HG03432 (cell line): Measurements from ENCODE around the gene PRDX3.

Experiments
- ATAC-seq: cut with Tn5 transposase; IDR thresholded peaks from one replicate; pipeline ENCODE4 v1.9.1; 2021; ENCODE audit warnings: mild to moderate bottlenecking, moderate library complexity; ENCODE audit not compliant: unreplicated experiment

PRDX3 gene

DNA sequence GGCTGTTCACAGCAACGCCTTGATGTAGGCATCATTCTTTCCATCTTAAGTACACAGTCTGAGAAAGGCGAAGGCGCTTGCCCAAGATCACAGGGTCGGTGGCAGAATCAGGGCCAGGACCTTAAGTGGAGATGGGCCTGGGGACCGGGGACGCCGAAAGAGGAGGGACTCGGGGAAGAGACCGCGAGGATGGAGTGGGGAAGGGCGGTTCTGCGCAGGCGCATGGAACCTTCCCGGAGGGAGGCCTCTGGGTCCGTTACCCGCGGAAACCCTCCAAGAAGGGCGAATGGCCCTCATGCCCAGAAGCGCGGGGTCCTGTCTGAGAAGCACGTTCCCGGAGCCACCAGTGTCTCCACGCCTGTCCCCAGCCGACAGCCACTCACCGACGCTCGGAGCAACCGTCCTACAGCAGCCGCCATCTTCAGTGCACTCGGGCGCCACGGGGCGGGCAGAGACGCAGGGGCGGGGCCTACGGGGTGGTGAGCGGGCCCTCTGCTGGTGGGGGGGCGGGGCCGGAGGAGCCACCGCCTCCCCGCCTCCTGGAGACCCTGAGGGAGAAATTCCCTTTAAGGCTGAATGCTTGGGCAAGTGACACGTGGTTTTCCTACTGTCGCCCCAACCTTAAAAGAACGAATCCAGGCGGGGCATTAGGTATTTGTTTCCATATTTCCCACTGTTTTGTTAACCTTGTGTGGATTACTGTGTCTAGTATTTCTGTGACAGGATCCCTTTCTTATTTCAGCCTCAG, at the start of gene PRDX3:
Gene PRDX3, minus strand, starts transcription at position 441 of the 748 bp plus-strand sequence. Its CDS starts 22 bp downstream, at position 419.
- ATAC-seq: peak; percentile 98

DNA sequence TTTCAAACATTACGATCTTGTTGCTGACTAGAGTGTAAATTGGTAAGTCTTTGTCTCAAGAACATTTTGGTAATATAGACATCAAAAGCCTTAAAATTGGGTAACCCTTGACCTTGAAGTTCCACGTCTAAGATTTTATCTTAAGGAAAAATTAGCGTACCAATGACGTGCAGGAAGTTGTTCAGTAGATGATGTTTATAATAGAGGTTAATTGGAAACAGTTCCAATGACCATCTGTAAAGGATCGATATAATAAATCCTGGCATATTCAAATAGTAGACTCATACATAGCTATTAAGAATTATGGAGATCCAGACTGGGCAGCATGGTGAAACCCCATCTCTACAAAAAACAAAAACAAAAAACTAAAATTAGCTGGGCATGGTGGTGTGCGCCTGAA, 49.2 kb upstream of the PRDX3 start:
- ATAC-seq: no peak

DNA sequence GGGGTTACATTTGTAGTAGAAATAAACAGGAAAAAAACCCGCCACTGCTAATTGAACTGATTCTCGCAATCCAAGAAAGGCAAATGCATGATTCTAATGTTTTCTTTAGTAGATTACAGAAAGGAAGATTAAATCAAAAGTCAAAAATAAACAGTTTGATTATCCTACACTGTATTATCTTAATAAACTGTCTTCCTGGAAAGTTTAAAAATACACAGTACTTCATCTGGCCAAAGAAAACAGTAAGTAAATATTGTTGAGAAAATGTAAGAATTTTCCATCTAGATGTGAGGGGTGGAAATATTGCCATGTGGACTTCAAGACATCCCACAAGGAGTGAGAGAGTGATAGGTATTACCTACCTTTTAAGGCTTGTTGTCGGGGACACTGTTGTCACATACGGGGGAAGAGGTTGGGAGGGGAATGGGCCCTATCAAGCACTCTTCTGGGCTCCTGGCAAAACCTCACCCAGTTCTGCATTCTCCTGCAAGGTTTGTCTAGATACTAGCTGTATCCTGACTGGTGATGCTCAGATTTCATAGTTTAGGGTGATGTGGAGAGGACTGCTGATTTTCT, 46.6 kb upstream of the PRDX3 start:
- no peak for ATAC-seq

DNA sequence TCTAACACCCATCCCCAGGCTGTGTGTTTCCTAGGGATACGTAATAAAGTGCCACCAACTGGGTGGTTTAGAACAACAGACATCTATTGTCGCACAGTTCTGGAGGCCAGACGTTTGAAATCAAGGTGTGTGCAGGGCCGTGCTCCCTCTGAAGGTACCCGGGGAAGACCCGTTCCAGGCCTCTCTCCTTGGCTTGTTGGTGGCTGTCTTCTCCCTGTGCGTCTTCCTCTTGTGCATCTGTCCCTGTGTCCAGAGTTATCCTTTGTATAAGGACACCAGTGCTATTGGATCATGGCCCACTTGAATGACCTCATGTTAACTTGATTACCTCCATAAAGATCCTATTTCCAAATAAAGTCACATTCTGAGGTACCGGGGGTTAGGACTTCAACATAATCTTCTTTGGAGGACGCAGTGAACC, 44.4 kb upstream of the PRDX3 start:
- ATAC-seq: no peak

DNA sequence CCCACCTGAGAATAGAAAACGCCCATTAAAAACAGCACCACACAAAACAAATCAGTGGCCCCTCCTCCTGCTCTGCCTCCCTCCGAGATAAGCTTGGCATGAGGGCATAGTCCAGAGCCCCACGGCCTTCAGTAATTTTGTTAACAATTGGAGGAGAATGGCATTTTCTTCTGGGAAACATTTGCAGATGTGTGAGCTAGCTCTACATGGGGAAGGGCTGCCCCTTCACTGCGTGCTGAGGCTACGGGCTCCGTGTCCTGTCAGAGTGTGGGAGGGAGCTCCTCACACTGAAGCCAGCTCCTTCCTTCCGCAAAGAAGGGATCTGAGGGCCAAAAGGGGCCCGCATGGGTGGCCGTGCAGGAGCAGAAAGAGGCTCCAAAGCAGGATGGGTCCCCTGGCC, 43.9 kb upstream of the PRDX3 start:
- no peak for ATAC-seq

DNA sequence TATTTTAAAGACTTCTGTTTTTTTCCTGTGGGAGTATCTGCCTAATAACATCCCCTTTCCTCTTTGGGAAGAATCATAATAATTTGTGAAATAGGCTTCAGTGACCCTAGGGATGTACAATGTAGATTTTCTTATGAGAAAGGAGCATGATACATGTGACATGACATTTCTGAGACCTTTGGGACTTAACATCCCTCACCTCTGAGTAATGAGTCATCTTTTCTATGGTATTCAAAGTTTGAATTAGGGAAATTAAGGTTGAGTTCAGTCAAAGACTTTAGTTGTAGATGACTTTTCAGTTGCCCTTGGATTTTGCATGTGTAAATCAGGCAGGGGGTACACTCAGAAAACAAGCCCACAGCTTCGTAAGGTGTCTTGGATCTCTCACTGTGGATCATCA, 43.1 kb upstream of the PRDX3 start:
- no peak for ATAC-seq

DNA sequence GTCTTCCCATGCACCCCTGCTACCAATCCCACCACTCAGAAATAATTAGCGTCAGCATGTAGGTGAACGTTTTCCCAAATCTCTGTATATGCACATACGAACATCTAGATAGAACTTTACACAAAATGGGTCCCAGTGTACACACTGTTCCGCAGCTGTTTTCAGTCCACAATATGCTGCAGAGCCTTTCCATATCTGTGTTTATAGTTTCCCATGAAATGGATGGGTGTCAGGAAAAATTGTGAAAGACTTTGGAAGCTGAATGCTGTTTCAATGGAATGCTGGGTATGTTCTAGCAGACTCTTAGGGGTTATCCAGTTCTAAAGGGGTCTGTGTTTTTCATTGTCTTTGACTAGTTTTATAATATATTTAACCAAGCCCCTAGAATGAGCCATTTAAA, 42.6 kb upstream of the PRDX3 start:
- no peak for ATAC-seq

DNA sequence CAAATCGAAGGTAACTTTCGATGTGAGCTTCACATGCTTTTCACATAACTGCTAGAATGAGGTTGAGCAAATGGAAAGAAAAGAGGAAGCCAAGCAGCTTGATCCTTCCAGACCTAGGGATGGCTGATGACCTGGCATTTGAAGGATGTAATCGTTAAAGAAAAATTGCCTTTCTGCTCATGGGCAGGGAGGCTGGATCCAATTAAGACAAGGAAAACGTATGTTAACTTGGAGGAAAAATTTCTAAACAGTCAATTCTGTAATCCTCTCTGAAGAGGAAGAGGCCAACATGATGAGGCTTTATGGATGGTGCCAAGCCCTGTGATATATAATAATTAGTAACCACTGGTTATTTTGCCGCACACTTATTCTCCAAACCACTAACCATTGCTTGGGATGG, 41.3 kb upstream of the PRDX3 start:
- no peak for ATAC-seq

DNA sequence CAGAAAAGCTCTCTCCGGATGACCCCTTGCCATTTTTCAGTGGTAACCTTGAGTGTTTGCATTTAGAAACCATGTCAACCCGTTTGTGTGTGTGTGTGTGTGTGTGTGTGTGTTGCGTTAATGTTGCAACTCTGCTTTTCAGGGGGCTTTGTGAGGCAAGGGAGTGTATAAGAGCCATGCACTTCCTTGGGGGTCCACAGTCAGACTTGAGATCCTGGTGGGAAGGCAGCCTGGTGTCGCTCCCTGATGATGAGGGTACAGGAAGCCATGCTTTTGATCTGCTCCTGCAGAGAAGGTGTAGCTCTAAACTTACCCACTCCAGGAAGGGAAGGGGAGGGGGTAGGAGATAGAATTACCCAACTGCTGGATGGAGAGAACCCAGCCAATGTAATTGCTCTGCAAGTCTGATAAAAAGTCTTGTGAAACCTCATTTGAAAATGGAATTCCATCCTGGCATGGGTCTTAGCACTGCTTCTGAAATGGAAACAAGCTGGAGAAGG, 39.4 kb upstream of the PRDX3 start:
- no peak for ATAC-seq

DNA sequence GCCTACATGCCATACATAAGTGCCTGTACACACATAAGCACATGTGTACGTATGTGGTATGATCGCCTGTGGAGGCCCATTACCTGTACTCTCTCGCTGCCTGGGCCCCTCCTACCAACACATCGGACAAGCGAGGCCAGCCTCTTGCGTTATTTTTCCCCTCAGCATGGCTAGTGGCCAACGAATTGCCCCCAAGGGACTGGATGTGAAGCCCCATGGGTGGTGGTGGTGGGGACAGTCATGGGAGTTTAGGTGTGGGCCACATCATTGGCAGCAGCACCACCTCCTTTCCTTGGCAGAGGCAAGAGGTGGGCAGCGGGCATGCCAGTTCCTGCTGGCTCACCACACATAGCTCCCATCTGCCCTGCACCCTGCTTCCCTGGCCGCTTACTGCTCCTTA, 38.8 kb upstream of the PRDX3 start:
- no peak for ATAC-seq

DNA sequence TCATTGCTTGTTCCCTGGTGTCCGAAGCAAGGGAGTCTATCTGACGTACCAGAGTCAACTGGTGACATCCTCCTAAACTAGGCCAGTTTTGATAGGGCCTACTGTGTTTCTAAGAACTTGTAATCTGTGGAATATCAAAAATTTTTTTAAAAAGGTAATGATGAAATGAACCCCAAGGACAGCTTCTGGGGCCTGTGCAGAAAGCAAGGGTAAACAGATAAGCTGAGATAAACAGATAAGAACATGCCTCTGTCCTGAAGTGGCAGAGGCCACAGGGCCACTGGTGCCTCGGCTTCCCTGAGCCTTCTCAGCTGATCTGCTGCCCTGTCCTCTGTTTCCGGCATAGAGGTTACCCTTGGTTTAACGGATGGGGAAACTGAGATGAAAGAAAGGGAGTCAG, 37.5 kb upstream of the PRDX3 start:
- ATAC-seq: no peak

DNA sequence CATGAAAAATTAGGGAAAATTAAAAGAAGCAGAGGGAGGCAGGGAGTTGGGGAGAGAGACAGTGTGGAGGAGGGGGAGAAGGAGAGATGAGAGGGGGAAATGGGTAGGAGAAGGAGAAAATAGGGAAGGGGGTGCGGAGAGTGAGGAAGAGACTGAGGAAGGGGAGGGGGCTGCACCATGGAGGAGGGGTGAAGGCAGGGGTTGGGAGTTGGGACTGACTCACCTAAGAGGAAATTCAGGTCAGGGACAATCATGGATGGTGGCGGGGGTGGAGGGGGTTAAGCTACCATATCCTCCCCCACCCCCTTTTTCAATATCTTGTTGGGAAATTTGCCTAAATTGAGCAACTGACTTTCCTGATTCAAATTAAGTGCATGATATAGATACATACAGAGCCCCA, 36.8 kb upstream of the PRDX3 start:
- no peak for ATAC-seq

DNA sequence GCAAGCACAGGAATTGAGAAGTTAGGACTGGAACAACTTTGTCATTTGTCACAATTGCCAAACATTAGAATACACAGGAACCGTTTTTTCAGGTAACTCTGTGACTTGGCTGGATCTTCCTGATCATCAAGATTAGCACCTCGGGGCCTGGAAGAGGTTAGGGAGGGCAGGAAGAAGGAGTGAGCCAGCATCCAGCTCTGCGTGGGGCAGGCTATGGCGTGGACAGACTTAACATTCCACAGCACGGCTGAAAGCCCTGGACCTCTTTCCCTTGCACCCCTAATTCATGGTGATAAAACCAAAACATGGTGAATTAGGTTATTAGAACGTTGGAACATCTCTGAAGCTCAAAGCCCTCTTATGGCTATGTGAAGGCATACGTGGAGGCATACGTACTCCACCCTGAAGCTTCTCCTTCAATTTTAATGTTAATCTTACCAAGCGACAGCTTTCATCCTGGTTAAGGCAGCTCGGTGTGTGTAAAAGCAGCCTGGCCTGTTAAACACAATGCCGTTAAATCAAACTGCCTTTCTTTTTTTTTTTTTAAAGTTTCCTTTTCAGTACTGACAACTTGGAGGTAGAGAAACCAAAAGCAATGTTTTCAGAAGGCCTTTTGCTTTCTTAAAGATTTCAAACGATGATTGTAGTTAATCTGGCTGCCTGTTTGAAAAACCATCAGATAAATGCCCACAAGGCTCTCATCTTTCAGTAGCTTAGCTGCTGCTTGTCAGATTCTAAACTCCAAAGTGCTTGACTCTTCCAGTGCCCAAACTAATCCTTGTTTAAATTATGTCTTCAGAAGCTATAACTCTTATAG, 33.2 kb upstream of the PRDX3 start:
- ATAC-seq: no peak

DNA sequence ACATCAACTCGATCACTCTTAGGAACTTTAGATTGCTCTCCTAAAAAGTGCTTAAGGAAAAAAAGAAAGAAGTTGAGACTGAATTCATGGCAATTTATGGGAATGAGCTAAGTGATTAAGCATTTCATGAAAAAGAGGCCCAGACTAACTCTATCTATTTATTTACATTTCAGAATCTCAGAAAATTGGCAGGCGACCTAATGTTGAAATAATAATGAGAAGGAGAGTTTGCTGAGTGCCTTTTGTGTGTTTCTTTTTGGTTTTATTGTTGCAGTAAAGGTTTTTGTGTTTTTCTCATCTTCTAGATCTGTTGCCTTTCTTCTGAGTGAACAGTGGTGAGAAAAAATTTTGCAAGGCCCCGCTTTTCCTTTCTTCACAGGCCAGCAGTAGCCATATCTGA, 32.6 kb upstream of the PRDX3 start:
- no peak for ATAC-seq

DNA sequence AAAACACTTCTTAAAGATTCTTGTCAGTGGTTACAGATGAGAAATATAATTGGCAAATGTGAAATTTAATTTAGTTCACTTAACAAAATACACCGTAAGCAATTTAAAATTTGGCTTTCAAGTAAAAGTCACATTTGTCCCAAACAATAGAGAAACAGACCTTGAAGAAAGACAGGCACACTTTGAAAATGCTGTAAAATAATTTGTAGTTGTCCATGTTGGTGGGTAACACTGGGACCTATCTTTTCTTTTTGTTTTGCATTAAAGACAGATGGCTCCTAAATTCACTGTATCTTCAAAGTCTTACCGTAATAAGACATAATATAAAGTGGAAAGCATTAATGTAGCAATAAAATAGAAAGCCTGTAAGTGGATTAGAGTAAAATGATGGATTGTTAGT, 32.0 kb upstream of the PRDX3 start:
- no peak for ATAC-seq

DNA sequence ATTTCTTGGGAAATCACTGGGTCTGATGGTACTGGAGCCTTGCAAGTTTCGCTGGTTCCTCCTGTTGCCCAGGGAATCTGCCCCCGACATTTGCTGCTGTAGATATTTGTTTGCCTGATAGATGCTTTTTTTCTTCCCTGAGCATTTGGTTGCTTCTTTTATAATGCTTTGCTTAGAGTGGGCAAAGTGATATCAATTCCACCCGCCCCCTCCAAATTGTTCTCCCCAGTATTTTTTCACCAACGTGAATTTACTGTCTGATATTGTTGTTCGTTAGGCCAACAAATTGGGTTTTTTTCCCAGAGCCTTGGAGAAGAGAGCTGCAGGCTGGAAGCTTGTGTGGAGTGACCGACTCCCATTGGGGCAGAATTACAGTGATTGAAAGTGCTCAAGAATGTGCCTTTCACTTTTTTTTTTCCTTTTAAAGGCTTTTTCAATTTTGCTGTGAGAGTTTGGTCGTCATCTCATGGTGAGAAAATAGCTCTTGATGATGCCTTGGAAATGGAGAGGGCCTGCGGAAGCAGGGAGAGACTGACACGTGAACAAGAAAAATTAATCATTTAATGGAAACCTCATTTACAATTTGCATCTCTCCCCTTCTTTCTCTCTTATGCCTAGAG, 31.2 kb upstream of the PRDX3 start:
- no peak for ATAC-seq

DNA sequence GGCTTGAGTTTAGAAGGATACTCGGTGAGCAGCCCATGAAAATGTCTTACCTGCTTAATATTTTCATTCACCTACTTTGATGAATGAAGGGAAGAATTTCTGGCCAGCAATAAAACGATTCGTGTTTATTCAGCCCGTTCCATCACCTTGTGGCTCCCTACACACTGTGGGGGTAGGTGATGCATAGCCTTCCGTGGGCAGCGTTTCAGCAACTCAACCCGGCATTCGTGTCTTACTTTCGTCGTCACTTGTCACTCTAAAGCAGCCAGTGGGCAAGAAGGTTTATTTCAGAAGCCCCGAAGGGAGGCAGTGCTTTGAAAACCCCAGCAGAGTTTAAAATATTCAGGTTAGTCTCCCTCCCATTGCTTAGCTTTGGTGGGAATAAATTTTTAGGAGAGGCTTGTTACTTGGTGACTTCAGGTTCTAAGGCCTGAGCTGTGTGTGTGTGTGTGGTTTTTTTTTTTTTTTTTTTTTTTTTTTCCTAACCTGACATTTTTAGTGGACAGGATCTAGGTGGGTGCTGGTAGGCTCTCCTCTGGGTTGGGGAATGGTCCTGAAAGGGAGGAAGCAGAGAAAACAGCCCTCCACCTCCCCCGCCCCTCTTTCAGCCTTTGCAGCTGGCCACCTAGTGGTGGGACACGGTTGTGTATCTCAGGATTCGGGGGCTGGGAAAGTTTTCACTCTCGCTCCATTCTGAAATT, 30.6 kb upstream of the PRDX3 start:
- ATAC-seq: no peak

DNA sequence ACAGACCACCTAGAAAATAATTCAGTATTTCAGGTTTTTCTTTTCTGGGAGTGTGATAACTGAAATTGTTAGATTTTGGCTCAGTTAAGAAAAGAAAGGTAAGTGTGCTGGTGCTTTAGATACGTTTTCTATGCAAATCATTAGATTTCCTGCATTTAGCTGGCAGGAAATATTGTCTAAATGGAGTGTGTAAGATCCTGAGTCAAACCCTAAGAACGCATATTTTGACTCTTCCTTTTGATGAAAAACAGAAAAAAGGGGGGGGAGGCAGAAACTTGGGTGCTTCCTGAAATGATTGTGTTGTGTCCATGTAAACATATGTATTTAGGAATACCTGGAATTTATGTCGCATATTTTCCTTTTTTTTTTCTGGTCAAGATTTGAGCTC, 29.9 kb upstream of the PRDX3 start:
- no peak for ATAC-seq

DNA sequence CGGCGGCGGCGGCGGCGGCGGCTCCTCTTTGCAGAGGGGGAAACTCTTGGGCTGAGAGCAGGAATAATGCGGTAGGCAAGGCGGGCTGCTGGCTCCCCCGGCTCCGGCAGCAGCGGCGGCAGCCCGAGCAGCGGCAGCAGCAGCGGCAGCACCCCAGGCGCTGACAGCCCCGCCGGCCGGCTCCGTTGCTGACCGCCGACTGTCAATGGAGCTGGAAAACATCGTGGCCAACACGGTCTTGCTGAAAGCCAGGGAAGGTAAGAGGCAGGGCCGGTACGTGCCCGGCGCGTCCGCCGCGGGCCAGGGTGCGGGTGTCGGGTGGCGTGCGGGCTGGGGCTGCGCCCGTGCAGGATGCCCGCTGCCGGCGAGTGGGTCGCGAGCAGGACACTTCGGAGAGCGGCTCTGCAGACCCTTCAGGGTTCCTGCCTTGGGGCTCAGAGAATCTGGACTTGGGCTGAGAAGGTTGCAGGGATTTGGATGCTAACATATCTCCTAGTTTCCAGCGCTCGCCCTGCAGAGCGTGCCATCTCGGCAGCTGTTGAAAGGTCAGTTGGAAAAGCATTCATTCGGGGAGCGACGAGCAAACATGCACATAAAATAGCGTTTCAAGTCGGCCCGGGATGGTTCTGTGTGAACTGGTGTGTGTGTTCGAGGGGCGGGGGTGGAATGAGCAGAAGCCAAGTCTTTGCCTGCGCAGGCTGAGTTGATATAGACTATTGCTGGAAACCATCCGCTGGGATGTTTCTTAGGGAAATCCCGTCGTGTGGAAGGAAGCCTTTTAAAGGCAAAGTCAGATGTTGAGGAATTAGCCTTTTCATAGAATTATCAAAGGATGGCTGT, 29.3 kb upstream of the PRDX3 start:
- ATAC-seq: peak; percentile 5

DNA sequence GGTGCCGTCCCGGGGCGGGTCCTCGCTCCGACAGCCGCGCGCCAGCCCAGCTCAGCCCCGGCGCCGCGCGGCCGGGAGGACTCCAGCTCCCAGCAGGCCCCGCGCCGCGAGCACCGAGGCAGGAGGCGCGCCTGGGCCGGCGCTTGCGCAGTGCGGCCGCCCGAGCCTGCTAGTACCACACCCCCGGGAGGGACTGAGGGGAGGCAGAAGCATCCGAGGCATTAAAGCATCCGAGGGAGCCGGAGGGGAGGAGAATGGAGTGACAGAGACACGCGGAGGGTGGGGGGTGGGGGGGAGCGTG, 28.7 kb upstream of the PRDX3 start, which contains the start of gene GRK5:
Gene GRK5, plus strand, starts transcription at position 206 of the 301 bp plus-strand sequence. CDS start 347 bp downstream, outside the sequence.
- ATAC-seq: peak; percentile 80
